Right kidney (tissue), 1 donor: ENCODE data around the gene GPC4.

Source experiments
- DNase-seq: peaks from one replicate; pipeline ENCODE4 v3.0.0-alpha.2; 2016

GPC4 gene

GRCh38 chrX:133413218-133413925, 1.9 kb downstream of the GPC4 start:
- DNase-seq = peak; percentile 26

- DNase-seq = no peak
These were observed 2.6 kb downstream of the GPC4 start for GRCh38 chrX:133412665-133413064.

GRCh38 chrX:133412246-133412645, 3.0 kb downstream of the GPC4 start:
- no peak for DNase-seq

GRCh38 chrX:133410550-133410949, 4.7 kb downstream of the GPC4 start:
- DNase-seq = no peak

- no peak for DNase-seq
These were observed 9.6 kb downstream of the GPC4 start for GRCh38 chrX:133405498-133406185.

GRCh38 chrX:133403984-133404383, 11.3 kb downstream of the GPC4 start:
- no peak for DNase-seq

GRCh38 chrX:133402830-133403625, 12.3 kb downstream of the GPC4 start:
- DNase-seq = no peak

- DNase-seq = no peak
These were observed 13.2 kb downstream of the GPC4 start for GRCh38 chrX:133402042-133402453.

- no peak for DNase-seq
These were observed 13.8 kb downstream of the GPC4 start for GRCh38 chrX:133401536-133401935.

- DNase-seq = no peak
These were observed 15.9 kb downstream of the GPC4 start for GRCh38 chrX:133399411-133399810.

GRCh38 chrX:133394765-133395164, 20.5 kb downstream of the GPC4 start:
- DNase-seq = no peak

- DNase-seq = no peak
These were observed 22.6 kb downstream of the GPC4 start for GRCh38 chrX:133392671-133393070.

GRCh38 chrX:133391111-133391510, 24.2 kb downstream of the GPC4 start:
- no peak for DNase-seq

GRCh38 chrX:133390676-133391075, 24.6 kb downstream of the GPC4 start:
- no peak for DNase-seq

- DNase-seq = no peak
These were observed 25.3 kb downstream of the GPC4 start for GRCh38 chrX:133389975-133390374.

- no peak for DNase-seq
These were observed 30.8 kb downstream of the GPC4 start for GRCh38 chrX:133384454-133384853.

- DNase-seq = no peak
These were observed 34.3 kb downstream of the GPC4 start for GRCh38 chrX:133380711-133381619.

- no peak for DNase-seq
These were observed 38.9 kb downstream of the GPC4 start for GRCh38 chrX:133376422-133376821.

GRCh38 chrX:133375615-133376340, 39.5 kb downstream of the GPC4 start:
- DNase-seq = no peak

GRCh38 chrX:133374874-133375387, 40.4 kb downstream of the GPC4 start:
- no peak for DNase-seq

- no peak for DNase-seq
These were observed 41.8 kb downstream of the GPC4 start for GRCh38 chrX:133373386-133374079.
